Activated CD4-positive, alpha-beta T cell treated with anti-CD3 and anti-CD28 coated beads for 1 hour (primary cell): Measurements from ENCODE around the gene EPHA8.

ENCODE experiments used
- DNase-seq: peaks from one replicate; pipeline ENCODE4 v3.0.0-alpha.2; 2020

The EPHA8 gene

DNA sequence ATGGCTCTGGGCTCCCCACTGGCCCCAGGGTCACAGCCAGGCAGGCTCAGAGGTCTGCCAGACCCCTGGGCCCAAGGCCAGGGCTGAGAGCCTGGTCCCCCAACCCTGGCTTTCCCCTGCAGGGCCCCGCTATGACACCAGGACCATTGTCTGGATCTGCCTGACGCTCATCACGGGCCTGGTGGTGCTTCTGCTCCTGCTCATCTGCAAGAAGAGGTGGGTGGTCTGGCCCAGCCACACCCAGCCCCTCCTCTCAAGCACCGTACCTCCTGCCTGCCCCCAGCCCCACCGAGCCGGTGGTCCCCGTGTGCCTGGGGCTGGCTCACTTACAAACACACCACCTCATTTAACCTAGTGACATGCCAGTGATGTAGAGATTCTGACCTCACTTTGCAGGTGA is 31.8 kb downstream of the EPHA8 start:
- no peak for DNase-seq

- no peak for DNase-seq
Measured at GRCh38 chr1:22597301-22597965, 34.1 kb downstream of the EPHA8 start.

DNA sequence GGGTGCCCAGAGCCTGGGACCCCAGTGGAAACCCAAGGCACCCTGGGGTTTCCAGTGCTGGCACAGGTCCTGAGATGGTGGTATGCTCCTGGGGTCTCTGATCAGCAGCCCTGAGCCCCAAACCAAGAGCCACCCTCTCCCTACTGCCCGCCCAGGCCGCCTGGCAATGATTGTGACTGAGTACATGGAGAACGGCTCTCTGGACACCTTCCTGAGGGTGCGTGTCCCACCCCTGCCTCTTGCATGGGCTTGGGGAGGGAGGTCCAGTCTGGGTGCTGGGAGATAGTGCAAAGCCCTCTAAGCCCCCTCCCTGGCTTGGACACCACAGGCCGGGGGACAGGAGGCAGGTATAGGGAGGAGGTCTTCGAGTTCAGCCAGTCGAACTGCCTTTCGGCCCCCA is 34.7 kb downstream of the EPHA8 start:
- DNase-seq: no peak

GRCh38 chr1:22598736-22599135 is 35.4 kb downstream of the EPHA8 start:
- no peak for DNase-seq

DNA sequence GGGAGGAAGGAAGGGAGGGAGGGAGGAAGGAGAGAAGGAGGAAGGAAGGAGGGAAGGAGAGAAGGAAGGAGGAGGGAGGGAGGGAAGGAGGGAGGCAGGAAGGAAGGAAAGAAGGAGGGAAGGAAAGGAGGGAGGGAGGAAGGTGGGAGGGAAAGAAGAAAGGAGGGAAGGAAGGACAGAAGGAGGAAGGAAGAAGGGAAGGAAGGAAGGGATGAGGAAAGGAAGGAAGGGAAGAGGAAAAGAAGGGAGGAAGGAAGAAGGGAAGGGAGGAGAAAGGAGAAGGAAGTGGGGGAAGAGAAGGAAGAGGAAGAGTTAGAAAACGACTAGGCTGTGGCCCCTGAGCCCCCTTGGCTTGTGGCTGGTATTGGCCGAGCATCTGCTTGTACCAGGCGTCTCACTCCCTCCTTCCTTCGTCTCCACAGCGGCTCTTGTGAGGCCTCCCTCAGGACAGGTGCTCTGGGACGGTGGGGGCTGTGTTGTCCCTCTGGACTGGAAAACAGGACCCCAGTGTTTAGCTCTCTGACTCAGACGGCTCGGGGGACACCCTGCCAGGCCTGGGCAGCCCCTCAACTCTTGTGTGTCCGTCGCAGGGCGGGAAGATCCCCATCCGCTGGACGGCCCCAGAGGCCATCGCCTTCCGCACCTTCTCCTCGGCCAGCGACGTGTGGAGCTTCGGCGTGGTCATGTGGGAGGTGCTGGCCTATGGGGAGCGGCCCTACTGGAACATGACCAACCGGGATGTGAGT is 37.0 kb downstream of the EPHA8 start:
- no peak for DNase-seq

DNA sequence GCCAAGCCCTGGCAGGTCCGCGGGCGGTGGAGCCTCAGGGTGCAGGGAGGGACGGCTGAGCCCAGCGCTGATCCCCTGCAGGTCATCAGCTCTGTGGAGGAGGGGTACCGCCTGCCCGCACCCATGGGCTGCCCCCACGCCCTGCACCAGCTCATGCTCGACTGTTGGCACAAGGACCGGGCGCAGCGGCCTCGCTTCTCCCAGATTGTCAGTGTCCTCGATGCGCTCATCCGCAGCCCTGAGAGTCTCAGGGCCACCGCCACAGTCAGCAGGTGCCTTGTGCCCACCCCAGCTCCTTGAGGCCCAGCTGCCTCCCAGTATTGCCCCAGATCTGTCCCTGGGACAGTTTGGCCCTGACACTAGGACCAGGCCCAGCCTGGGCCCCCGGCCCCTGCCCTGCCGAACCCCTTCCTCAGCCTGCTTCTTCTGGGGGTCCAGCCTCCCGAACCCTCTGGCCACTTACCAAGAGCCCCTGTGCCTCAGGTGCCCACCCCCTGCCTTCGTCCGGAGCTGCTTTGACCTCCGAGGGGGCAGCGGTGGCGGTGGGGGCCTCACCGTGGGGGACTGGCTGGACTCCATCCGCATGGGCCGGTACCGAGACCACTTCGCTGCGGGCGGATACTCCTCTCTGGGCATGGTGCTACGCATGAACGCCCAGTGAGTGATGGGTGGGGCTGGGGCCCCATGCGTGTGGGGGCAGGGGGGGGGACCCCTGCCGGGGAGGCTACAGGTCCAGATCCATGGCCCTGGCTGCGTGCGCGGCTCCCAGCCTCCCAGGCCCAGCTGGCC is 37.7 kb downstream of the EPHA8 start:
- DNase-seq: no peak

DNA sequence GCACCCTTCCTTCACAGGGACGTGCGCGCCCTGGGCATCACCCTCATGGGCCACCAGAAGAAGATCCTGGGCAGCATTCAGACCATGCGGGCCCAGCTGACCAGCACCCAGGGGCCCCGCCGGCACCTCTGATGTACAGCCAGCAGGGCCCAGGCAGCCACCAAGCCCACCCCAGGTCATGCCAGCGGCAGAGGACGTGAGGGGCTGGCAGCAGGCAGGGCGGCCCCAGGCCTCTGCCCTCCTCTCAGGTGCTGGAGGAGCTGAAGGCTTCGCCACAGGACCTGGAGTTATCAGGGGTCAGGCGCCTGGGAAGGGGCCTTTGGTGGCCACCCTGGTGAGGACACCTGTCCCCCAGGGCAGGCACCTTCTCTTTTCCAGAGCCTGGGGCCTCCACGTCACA is 38.3 kb downstream of the EPHA8 start:
- no peak for DNase-seq

- no peak for DNase-seq
Measured at GRCh38 chr1:22602060-22602740, 38.9 kb downstream of the EPHA8 start.

DNA sequence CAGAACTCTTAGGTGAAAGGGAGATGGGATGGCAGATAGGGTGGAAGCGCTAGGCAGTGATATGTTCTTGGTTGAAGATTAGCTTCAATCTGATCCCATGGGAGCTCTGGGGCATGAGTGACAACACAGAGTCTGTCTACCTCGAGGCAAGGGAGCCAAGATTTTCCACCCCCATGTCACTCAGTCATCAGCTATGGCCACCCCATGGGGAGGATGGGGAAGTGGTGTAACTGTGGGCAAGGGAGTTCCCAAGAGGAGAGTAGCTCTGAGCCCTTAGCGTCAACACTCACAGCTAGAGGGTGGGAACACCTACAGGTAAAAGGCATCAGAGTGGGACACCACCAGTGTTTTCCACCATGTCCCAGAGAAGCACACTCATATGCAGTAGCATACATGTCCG is 42.9 kb downstream of the EPHA8 start:
- DNase-seq: no peak

- no peak for DNase-seq
Measured at GRCh38 chr1:22607154-22607553, 43.9 kb downstream of the EPHA8 start.

GRCh38 chr1:22608361-22608760 is 45.1 kb downstream of the EPHA8 start:
- no peak for DNase-seq

DNA sequence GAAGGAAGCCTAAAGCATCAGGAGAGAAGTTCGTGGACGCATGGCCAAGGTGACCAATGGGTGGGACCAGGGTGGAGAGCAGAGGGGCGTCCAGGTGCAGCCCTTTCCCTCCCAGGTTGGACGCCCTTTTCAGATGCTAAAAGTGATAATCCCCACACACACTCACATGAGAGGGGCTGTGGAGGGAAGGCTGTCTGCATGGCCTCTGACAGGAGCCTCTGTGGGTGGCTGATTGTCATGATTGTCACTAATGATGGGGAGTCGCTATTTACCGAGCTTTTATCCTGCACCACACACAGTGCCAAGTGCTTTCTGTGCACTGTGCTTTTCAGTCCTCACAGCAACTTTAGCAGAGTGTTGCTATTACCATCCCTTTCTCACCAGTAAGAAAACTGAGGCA is 46.0 kb downstream of the EPHA8 start:
- DNase-seq: no peak

DNA sequence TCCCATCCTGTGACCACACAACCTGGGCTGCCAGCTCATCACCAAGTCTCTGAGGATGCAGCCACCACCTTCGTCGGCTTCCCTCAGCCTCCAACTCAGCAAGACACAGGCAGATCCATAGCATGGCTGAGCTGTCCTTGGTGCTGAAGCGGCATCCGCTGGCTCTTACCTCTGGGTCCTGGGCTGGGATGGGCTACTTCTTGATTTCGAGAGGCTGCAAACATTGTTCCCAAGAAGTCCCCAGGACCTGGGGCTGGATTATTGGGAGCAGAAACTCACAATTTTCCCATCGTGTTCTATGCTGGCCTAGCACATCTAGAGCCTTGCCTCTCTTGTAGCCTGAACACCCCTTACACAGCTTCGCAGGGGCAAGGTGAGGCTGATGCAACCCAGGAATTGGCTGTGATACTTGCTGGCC is 48.2 kb downstream of the EPHA8 start:
- no peak for DNase-seq

DNA sequence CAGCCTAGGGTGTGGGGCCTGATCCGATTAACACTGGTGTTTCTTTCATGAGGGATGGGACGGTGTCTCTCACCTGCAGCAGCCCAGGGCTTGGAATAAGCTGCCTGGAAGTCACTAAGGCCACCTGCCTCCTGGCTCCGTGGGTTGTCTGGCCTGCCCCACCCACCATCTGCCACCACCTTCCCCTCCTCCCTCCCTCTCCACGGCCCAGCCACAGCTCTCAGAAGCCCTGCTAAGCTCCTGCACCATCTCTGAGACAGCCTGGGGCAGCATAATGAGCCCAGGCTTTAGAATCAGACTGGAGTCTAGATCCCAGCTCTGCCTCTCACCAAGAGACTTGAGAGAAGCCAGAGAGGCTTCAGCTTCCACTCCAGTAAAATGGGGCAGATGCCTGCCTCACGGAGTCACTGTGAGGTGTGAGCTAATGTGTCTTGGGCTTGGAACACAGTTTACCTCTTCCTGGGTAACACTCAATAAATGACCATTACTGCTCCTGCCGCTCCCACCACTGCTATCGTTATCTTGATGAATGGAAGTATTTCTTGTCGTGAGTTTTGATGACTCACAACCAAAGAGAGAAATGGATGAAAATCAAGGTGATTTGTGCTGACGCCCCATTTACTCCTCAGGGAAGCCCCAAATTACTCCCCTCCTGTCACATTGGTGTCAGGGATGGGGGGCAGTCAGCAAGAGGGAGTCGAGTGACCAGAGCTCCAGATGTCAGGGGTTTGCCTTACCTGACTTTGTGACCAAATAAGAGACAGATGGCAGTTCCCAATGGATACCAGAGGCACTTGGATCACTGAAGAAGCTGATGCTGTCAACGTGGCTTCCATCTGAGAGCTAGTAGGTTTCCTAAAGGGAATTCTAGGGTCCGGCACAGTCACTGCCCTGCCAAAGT is 49.6 kb downstream of the EPHA8 start:
- DNase-seq: no peak

- DNase-seq: no peak
Measured at GRCh38 chr1:22613572-22613918, 50.3 kb downstream of the EPHA8 start.

DNA sequence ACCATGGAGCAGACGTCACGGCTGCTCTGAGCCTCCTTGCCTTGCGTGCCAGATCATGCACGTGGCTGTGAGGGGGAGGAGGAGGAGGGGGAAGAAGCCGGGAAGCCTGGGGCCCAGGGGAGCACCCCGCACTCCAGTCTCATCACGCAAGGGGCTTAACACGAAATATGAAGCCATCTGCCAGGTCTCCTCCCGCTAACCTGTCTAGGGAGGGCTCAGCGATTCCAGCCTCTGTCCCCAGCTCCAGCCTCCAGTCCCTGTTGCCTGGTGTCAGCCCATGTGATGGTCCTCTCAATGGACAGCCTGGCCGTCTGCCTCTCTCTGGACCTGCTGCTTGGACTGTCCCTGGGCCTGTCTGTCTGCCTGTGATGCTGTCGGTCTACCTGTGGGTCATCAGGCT is 50.7 kb downstream of the EPHA8 start:
- DNase-seq: no peak

- DNase-seq: no peak
Measured at GRCh38 chr1:22615886-22616285, 52.6 kb downstream of the EPHA8 start.

GRCh38 chr1:22616571-22616970 is 53.3 kb downstream of the EPHA8 start:
- DNase-seq: no peak

DNA sequence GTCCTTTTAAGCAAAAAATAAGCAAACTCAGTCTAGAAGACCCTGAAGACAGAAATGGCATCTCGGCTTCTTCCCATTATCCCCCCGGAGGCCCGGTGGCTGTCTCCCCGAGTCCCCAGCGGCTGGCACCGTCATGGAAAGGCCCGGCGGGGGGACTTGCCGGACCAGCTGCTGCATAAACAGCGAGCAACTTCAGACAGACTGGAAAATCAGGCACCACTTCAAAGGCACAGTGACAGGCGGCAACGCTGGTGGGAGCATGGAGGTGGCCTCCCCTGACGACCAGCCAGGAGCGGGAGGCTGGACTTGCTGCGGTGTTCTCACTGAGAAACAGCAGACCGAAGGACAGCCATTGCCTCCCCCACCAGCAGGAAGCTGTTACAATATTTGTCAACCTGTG is 54.8 kb downstream of the EPHA8 start:
- DNase-seq: no peak

GRCh38 chr1:22619252-22619651 is 56.0 kb downstream of the EPHA8 start:
- DNase-seq: no peak

DNA sequence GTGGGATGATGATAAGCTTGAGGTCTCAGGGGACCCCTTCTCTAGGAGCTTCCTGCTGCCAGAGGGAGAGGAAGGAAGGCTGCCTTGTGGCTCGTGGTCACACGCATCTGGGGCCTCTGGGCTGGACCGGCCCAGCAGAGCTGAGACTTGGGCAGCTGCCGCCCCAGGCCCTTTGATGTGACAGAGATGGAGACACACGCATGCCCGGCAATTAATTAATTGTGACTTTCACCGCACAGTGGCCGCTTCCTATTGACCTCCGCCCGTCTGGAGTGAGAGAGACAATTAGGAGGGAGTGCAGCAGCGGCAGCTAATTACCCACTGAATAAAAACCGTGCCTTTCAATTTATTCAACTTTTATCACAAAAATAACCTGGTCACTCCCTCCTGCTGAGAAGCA is 56.5 kb downstream of the EPHA8 start:
- DNase-seq: no peak

- no peak for DNase-seq
Measured at GRCh38 chr1:22621761-22622160, 58.5 kb downstream of the EPHA8 start.
